ENCODE data around the gene LHPP. TPM values are rescaled to one million over a fixed set of nuclear protein-coding genes. Genes with fewer than 3 reads are reported as not detected.

Gene LHPP
- total and polyA plus RNA-seq, 8 donors: 8.5 to 48.7 (median 17.0) TPM

GRCh38 chr10:124448696-124449169 is 12.9 kb upstream of the LHPP start:
- H3K27me3 ChIP-seq: peaks cover 28 to 100% (median 69%) of the 10 kb centered on the region in 3 donors

GRCh38 chr10:124449170-124450011 is 12.2 kb upstream of the LHPP start:
- WGBS, 5 donors: 2 to 6% (median 3%) methylated on average over 14 to 59 of the region's 59 CpGs
- intact Hi-C loops (cut with DNase I; ENCODE audit: low total_unique reads): no loop called here
- Histone ChIP-seq H3K9me3 (no peaks in the 10 kb centered on the region), H3K36me3 (no peaks in the 10 kb centered on the region), H3K27me3 (peaks cover 28 to 100% (median 69%) of the 10 kb centered on the region in 3 donors), H3K4me1 (peaks cover 33 to 41% (median 37%) of the 10 kb centered on the region in 4 donors), H3K27ac (no peak overlapping the region), H3K4me3 (peak overlapping the region; percentile 20 to 44 (median 28))
- DNase-seq: no peak
- TF ChIP-seq EP300 (IDR thresholded peaks at IDR 0.05) (no peak), CTCF (IDR thresholded peaks at IDR 0.05) (no peak), POLR2A (IDR thresholded peaks at IDR 0.05) (no peak), POLR2AphosphoS5 (IDR thresholded peaks at IDR 0.05) (no peak)

More at GRCh38 chr10:124448696-124449169, 12.9 kb upstream of the LHPP start:
- intact Hi-C loops (cut with DNase I; ENCODE audit: low total_unique reads): no loop called here
- no peak for DNase-seq
- no peak overlapping the region for H3K4me3 ChIP-seq
- H3K4me1 ChIP-seq: peaks cover 33 to 41% (median 37%) of the 10 kb centered on the region in 4 donors
- no peaks in the 10 kb centered on the region for H3K36me3 ChIP-seq
- H3K27ac ChIP-seq: no peak overlapping the region
- 2 to 5% (median 4%) methylated on average over 26 of the region's 26 CpGs for whole genome bisulfite sequencing, 5 donors
- no peaks in the 10 kb centered on the region for H3K9me3 ChIP-seq
- no peak for TF ChIP-seq POLR2A (IDR thresholded peaks at IDR 0.05)
- no peak for TF ChIP-seq EP300 (IDR thresholded peaks at IDR 0.05)
- no peak for TF ChIP-seq CTCF (IDR thresholded peaks at IDR 0.05)
- no peak for TF ChIP-seq POLR2AphosphoS5 (IDR thresholded peaks at IDR 0.05)

- H3K4me1 ChIP-seq: peaks cover 33 to 41% (median 37%) of the 10 kb centered on the region in 4 donors
- intact Hi-C loops (cut with DNase I; ENCODE audit: low total_unique reads): no loop called here
- H3K36me3 ChIP-seq: no peaks in the 10 kb centered on the region
- TF ChIP-seq POLR2AphosphoS5 (IDR thresholded peaks at IDR 0.05) (no peak), CTCF (IDR thresholded peaks at IDR 0.05) (no peak), POLR2A (IDR thresholded peaks at IDR 0.05) (no peak), EP300 (IDR thresholded peaks at IDR 0.05) (no peak)
- peaks cover 28 to 100% (median 73%) of the 10 kb centered on the region in 3 donors for H3K27me3 ChIP-seq
- peak within 1 kb of the TSS; percentile 20 to 44 (median 28) for H3K4me3 ChIP-seq
- peak in 1 of 2 donors; percentile 45 for DNase-seq
- WGBS, 5 donors: 3 to 5% (median 3%) methylated on average over 35 to 57 of the region's 57 CpGs
- H3K27ac ChIP-seq: no peak within 1 kb of the TSS
- no peaks in the 10 kb centered on the region for H3K9me3 ChIP-seq
These were observed 11.4 kb upstream of the LHPP start, which contains the start of gene NKX1-2 for GRCh38 chr10:124450012-124450782. NKX1-2 (minus strand) TSS chr10:124450035; CDS start chr10:124449943, 92 bp downstream.

GRCh38 chr10:124450783-124451057 is 10.9 kb upstream of the LHPP start:
- 13 to 28% (median 20%) methylated on average over 4 to 5 of the region's 5 CpGs for WGBS, 5 donors
- Histone ChIP-seq H3K9me3 (no peaks in the 10 kb centered on the region), H3K27me3 (peaks cover 28 to 100% (median 76%) of the 10 kb centered on the region in 3 donors), H3K4me1 (peaks cover 33 to 41% (median 37%) of the 10 kb centered on the region in 4 donors), H3K27ac (no peak overlapping the region), H3K4me3 (no peak overlapping the region), H3K36me3 (no peaks in the 10 kb centered on the region)
- intact Hi-C loops (cut with DNase I; ENCODE audit: low total_unique reads): no loop called here
- DNase-seq: no peak
- no peak for TF ChIP-seq EP300 (IDR thresholded peaks at IDR 0.05)
- TF ChIP-seq CTCF (IDR thresholded peaks at IDR 0.05): no peak
- TF ChIP-seq POLR2AphosphoS5 (IDR thresholded peaks at IDR 0.05): no peak
- no peak for TF ChIP-seq POLR2A (IDR thresholded peaks at IDR 0.05)
